A673 (cell line): ENCODE results near the gene ZBTB20. TPM values are rescaled to one million over a fixed set of nuclear protein-coding genes. Genes with fewer than 3 reads are reported as not detected.

Experiments
- BruUV-seq: library from RNA; stranded (reverse); fragments of 400-500 nt; replicated peaks from 2 replicates; lab custom pipeline; 2021; lab: Mats Ljungman, UMichigan
- CTCF ChIA-PET: fragments of 300-600 bp; sonication (Branson Sonifier 250); formaldehyde crosslinking; loops from one replicate; lab custom pipeline; 2022; ENCODE audit warnings: antibody characterized with exemption; lab: Charles Lee
- POLR2A ChIA-PET: fragments of 300-600 bp; sonication (Branson Sonifier 250); formaldehyde crosslinking; loops from one replicate; lab custom pipeline; 2022; ENCODE audit warnings: antibody characterized with exemption; ENCODE audit not compliant: low non-redundant PET; lab: Charles Lee
- DNase-seq: peaks from one replicate; pipeline ENCODE4 v3.0.0-alpha.2; 2015; ENCODE audit warnings: low spot score
- H3K27ac ChIP-seq: fragments of 200-600 bp; sonication (generic); 2 replicates; pipeline ENCODE4 v1.5.1; 2016; ENCODE audit warnings: mixed run types, low read depth, mild to moderate bottlenecking, mixed read lengths, antibody characterized with exemption, low read length; ENCODE audit not compliant: poor library complexity, severe bottlenecking
- H3K27me3 ChIP-seq: fragments of 200-600 bp; sonication (generic); replicated peaks from 2 replicates; pipeline ENCODE4 v1.6.1; 2017; ENCODE audit warnings: mixed run types, low read depth, mild to moderate bottlenecking, mixed read lengths, antibody characterized with exemption, low read length; ENCODE audit not compliant: insufficient read depth, poor library complexity
- H3K36me3 ChIP-seq: fragments of 200-600 bp; sonication (generic); 2 replicates; pipeline ENCODE4 v1.6.1; 2016; ENCODE audit warnings: mixed run types, mild to moderate bottlenecking, mixed read lengths, antibody characterized with exemption, low read length; ENCODE audit not compliant: insufficient read depth, poor library complexity, severe bottlenecking
- H3K4me1 ChIP-seq: fragments of 200-600 bp; sonication (generic); 2 replicates; pipeline ENCODE4 v1.6.1; 2017; ENCODE audit warnings: mixed run types, mild to moderate bottlenecking, mixed read lengths, antibody characterized with exemption, low read length; ENCODE audit not compliant: insufficient read depth, poor library complexity, severe bottlenecking
- H3K4me3 ChIP-seq: fragments of 200-600 bp; sonication (generic); 2 replicates; pipeline ENCODE4 v1.5.1; 2016; ENCODE audit warnings: low read depth, mixed run types, mild to moderate bottlenecking, mixed read lengths, low read length; ENCODE audit not compliant: poor library complexity, severe bottlenecking
- H3K9me3 ChIP-seq: fragments of 200-600 bp; sonication (generic); 2 replicates; pipeline ENCODE4 v1.6.1; 2016; ENCODE audit warnings: mixed run types, low read depth, mild to moderate bottlenecking, mixed read lengths, antibody characterized with exemption, low read length; ENCODE audit not compliant: poor library complexity, severe bottlenecking
- CTCF ChIP-seq: fragments of 300-800, 200-600 bp; sonication (generic); conservative IDR thresholded peaks from 2 replicates; pipeline ENCODE4 v1.5.1; 2017; ENCODE audit warnings: low read depth, mild to moderate bottlenecking, antibody characterized with exemption, low read length, moderate library complexity, mixed read lengths
- EZH2 ChIP-seq: fragments of 200-600 bp; sonication (generic); IDR thresholded peaks from 2 replicates; pipeline ENCODE4 v1.6.1; 2017; ENCODE audit warnings: borderline replicate concordance, low read depth, mild to moderate bottlenecking, mixed read lengths, antibody characterized with exemption, low read length; ENCODE audit not compliant: poor library complexity, severe bottlenecking
- intact Hi-C: fragments of 100-400 bp; cut with micrococcal nuclease; formaldehyde crosslinking; loops from one replicate; pipeline ENCODE4 v1.10.0; 2022; ENCODE audit not compliant: unreplicated experiment
- total RNA-seq: library from RNA; stranded (reverse); gene quantifications from 2 replicates; pipeline ENCODE4 v1.2.3, GENCODE V29; 2021

ZBTB20 gene
- total RNA-seq, 1 experiment from 2014 or later: 13.5 TPM

GRCh38 chr3:114839476-114839875, 307.6 kb downstream of the ZBTB20 start:
- BruUV-seq: no TSS peak
- no peak for DNase-seq
- no peaks in the 10 kb centered on the region for H3K27me3 ChIP-seq
- POLR2A ChIA-PET: no interaction called here
- H3K4me1 ChIP-seq: no peaks in the 10 kb centered on the region
- H3K36me3 ChIP-seq: no peaks in the 10 kb centered on the region
- no peak overlapping the region for H3K4me3 ChIP-seq
- intact Hi-C loops: loop anchor here (10.0 kb wide), 1 partner anchor 375 kb away; no protein-coding TSS in a partner anchor
- CTCF ChIA-PET: no interaction called here
- TF ChIP-seq EZH2 (no peak), CTCF (no peak)
- H3K9me3 ChIP-seq: no peaks in the 10 kb centered on the region
- H3K27ac ChIP-seq: no peak overlapping the region

GRCh38 chr3:114838025-114838424, 309.1 kb downstream of the ZBTB20 start:
- DNase-seq: no peak
- Histone ChIP-seq H3K9me3 (no peaks in the 10 kb centered on the region), H3K4me3 (no peak overlapping the region), H3K36me3 (no peaks in the 10 kb centered on the region), H3K27me3 (no peaks in the 10 kb centered on the region), H3K4me1 (no peaks in the 10 kb centered on the region), H3K27ac (no peak overlapping the region)
- ChIA-PET POLR2A (no interaction called here), CTCF (no interaction called here)
- no TSS peak for BruUV-seq
- TF ChIP-seq CTCF (no peak), EZH2 (no peak)
- intact Hi-C loops: loop anchor here (10.0 kb wide), 1 partner anchor 377 kb away; no protein-coding TSS in a partner anchor

- no peak overlapping the region for H3K27ac ChIP-seq
- ChIA-PET POLR2A (no interaction called here), CTCF (no interaction called here)
- H3K4me1 ChIP-seq: no peaks in the 10 kb centered on the region
- H3K27me3 ChIP-seq: no peaks in the 10 kb centered on the region
- no peaks in the 10 kb centered on the region for H3K9me3 ChIP-seq
- no peak for TF ChIP-seq EZH2
- TF ChIP-seq CTCF: no peak
- no peak overlapping the region for H3K4me3 ChIP-seq
- no TSS peak for BruUV-seq
- no peak for DNase-seq
- H3K36me3 ChIP-seq: no peaks in the 10 kb centered on the region
- intact Hi-C loops: loop anchor here (10.0 kb wide), 1 partner anchor 380 kb away; no protein-coding TSS in a partner anchor
These were observed 312.7 kb downstream of the ZBTB20 start for GRCh38 chr3:114834175-114834940.
